ENCODE data around the gene SLC38A9.

DNA sequence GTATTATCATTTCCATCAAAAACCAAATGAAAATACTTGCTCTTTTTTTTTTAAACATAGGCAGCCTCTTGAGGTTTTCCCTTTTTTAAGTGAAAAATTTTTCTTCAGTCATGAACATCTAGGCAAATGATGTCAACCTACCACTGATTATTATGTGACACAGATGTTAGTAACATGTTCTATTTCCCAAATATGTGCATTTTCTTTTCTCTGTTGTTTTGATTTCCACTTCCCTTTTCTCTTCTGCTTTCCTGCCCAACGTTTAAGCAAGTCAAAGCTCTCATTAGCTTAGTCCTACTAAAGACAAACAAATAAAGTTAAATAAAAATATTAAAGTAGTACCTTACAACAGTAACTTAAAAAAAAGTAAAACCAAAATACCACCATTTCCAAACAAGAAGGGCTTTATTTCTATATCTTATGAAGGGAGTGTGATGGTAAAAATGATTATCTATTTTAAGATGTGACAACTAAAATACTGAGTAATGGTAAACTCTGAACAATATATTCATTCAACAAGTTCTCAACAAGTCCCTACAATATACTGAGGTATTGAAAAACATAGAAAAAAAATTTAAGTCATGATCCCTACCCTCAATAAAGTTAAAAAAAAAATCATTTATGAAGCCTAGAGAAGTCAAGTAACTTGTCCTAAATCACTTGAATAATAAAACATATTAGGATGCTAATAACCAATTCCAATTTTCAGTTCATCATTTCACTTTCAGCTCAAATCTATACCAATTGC lies 9.4 kb downstream of the SLC38A9 start:
- TF ChIP-seq, protein P1, sequence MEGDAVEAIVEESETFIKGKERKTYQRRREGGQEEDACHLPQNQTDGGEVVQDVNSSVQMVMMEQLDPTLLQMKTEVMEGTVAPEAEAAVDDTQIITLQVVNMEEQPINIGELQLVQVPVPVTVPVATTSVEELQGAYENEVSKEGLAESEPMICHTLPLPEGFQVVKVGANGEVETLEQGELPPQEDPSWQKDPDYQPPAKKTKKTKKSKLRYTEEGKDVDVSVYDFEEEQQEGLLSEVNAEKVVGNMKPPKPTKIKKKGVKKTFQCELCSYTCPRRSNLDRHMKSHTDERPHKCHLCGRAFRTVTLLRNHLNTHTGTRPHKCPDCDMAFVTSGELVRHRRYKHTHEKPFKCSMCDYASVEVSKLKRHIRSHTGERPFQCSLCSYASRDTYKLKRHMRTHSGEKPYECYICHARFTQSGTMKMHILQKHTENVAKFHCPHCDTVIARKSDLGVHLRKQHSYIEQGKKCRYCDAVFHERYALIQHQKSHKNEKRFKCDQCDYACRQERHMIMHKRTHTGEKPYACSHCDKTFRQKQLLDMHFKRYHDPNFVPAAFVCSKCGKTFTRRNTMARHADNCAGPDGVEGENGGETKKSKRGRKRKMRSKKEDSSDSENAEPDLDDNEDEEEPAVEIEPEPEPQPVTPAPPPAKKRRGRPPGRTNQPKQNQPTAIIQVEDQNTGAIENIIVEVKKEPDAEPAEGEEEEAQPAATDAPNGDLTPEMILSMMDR (conservative IDR thresholded peaks at IDR 0.05 in 1 of 2, IDR thresholded peaks at IDR 0.05 in 1 of 2; ENCODE audit: low read depth in 1 of 2, low read length in 2 of 2): no peak
- no peak for TF ChIP-seq EZH2 (IDR thresholded peaks at IDR 0.05; ENCODE audit: low read length, missing control alignments)
